Activated T-helper 1 cell treated with anti-CD3 and anti-CD28 coated beads, Interleukin-2, amount 50 U/mL, for 16 hours (primary cell): ENCODE measurements around the gene DHPS.

Source experiments
- DNase-seq, 2 donors: peaks; one replicate each; pipeline ENCODE4 v3.0.0-alpha.2; 2020; ENCODE audit warnings: low read depth in 1 of 2, low spot score in 1 of 2

DHPS gene

DNA sequence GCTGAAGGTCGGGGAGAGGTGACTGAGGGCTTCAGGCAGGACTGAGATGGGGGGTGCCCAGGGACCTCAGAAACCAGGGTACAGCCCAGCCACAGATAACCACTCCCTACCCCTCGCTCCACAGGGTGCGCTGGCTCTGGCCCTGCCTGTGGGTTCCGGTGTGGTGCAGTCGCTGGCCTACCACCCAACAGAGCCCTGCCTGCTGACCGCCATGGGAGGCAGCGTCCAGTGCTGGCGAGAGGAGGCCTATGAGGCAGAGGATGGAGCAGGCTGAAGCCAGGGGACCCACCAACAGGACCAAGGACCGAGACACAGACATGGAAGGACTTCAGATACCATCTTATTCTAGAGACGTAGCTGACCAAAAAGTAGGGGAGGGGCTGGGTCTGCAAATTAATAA is 6.3 kb downstream of the DHPS start:
- DNase-seq: no peak

DNA sequence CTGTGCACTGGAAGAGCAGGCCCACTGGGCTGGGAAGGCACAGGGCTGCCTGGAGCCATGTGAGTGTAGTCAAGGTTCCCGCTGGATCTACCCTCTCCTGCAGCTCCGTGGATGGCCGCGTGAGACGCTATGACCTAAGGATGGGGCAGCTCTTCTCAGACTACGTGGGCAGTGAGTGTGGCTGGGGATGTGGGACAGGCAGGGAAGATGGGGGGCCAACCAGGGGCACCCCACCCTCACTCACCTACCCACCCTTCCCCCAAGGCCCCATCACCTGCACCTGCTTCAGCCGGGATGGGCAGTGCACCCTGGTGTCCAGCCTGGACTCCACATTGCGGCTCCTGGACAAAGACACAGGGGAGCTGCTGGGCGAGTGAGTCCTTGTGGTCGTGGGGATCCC is 8.9 kb downstream of the DHPS start:
- DNase-seq: no peak

DNA sequence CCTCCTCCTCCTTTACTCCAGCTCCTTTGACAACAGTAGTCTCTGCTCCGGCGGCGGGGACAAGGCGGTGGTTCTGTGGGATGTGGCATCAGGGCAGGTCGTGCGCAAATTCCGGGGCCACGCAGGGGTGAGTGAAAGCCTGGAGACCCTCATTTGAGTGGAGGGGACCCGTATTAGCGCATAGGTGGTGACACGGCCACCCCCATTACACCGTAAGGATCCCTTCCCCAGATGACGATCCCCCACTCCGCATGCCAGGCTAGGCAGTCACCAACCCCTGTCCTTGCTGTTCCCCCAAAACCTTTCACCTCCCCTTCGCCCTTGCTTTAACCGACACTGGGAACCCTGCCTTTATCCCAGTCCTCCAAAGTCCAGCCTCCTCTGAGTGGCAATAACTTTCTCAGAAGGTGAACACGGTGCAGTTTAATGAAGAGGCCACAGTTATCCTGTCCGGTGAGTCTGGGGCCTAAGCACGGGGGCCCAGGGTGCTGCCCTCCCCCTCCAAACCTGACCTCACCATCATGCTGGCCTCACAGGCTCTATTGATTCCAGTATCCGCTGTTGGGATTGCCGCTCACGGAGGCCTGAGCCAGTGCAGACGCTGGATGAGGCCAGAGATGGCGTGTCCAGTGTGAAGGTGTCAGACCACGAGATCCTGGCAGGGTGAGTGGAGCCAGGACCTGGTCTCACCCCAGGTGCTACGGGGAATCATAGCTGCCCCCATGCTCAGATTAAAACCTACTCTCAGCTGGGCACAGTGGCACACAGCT is 11.3 kb downstream of the DHPS start:
- DNase-seq: no peak

DNA sequence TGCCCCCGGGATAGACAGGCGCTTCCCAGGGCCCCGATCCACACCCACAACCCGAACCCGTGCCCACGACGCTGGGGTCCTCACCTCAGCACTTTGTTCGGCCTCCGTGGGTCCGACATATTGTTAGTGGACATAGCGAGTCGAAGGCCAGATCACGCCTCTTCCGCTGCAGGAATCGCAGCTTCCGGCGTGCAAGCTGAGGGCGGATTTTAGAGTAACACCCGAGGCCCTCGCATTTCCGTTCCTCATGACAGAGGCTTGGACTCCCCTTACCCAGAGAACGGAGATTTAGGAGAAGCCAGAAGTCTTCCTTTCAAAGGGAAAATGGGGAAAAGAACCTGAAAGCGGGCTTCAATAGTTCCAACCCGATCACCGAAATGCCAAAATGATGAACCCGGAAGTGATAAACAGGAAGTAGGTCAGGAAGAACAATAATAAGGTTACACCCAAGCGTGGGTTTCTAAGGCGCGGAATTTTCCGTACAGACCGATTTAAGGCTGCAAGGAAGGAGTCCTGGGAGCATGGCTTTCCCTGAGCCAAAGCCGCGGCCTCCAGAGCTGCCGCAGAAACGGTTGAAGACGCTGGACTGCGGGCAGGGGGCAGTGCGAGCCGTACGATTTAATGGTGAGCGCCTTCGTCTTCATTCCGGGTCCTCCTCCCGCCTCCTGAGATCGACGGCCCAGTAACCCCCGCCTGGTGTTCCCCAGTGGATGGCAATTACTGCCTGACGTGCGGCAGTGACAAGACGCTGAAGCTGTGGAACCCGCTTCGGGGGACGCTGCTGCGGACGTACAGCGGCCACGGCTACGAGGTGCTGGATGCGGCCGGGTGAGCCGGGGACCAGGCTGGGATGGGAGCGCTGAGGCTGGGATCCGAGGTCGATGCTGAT is 12.2 kb downstream of the DHPS start:
- peak; percentile 56 to 63 for DNase-seq

DNA sequence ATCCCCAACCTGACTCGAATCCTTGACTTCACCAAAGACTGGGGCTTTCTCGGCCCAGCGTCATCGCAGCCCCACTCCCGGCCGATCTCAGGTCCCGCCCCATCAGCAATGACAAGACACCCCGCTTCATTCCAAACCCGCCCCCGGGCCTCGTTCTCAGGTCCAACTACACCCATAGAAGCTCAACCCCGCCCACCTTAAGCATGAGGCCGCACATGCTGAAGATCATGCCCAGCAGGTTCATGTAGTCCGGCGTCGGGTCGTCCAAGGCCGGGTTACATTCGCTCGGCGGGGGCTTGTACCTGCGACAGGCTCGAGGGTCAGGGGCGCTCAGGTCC is 12.8 kb downstream of the DHPS start:
- DNase-seq: peak; percentile 23 to 37

DNA sequence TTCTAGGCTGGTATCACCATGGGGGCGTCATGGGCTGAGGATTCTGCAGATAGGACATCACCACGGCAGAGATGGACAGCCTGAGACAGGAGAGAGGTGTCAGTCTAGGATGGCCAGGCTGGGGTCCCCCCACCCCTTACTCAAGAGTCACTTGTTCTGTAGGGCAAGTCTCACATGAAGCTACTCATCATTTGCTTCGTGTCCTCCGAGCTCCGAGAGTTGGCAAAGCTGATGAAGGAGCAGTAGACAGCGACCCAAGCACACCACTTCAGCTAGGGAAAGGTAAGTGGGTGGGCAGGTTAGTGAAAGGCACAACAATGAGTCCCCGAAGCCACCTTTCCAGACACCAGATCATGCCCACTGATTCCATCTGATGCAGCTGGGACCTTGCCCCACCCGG is 13.3 kb downstream of the DHPS start:
- no peak for DNase-seq

DNA sequence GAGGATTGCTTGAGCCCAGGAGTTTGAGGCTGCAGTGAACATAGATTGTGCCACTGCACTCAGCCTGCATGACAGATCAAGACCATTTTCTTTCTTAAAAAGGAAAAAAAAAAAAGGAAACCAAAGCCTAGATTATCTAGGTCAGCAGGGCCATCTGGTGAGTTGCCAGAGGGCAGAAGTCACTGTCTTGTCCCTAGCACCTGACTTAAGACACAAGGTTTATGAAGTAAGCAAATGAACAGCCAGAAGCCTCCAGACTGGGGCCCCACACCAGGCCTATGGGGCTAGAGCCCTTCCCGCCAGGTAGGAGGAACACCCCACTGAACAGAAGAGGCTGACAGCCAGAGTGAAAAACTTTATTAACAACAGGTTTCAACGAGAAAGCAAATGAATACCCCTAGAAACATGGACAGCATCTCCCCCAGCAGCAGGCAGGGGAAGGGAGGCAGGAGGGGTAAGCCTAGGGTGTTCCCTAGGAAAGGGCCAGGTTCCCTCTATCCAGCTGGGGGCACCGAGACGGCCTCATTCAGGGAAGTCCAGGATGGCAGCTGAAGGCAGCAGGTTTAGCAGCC is 13.9 kb downstream of the DHPS start:
- DNase-seq: no peak

DNA sequence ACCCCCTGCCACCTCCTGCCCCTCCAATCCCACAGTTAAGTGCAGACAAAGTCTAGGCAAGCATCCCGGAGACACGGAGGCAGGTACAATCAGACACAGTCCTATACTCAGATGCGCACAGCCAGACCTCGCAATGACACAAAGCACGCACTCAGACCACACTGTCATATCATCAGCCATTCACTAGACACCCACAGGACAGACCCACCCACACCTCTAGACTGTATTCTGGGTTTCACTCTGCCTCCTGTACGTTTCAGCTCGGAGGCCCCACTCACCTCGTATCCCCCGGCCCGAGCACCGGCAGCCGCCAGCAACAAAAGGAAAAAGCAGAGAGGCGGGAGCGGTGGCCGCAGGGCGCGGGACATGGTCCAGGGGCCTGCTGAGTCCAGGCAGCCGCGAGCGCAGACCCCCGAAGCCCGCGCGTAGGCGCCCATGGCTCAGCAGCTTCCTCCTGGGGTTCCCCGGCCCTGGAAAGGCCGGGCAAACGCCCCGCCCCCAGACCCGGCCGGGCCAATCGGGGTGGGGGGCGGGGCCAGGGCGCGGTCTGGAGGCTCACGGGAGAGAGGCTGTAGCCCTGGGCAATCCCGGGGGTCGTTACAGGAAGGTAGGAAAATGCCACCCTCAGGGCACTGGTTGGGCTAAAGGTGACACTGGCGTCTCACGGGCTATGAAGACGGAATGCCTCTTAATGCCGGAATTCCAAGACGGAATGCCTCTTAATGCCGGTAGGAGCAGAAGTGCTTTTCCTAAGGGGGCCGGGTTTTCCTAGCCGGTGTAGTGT is 15.2 kb downstream of the DHPS start, which contains the start of the genes MAN2B1 and WDR83:
TSS of gene MAN2B1 (minus strand) at position 478 of the 784 bp plus-strand sequence. CDS start at position 437, 41 bp downstream.
TSS of gene WDR83 (plus strand) at position 543 of the 784 bp plus-strand sequence. CDS start 2,984 bp downstream, outside the sequence.
- DNase-seq: peak; percentile 52 to 73

DNA sequence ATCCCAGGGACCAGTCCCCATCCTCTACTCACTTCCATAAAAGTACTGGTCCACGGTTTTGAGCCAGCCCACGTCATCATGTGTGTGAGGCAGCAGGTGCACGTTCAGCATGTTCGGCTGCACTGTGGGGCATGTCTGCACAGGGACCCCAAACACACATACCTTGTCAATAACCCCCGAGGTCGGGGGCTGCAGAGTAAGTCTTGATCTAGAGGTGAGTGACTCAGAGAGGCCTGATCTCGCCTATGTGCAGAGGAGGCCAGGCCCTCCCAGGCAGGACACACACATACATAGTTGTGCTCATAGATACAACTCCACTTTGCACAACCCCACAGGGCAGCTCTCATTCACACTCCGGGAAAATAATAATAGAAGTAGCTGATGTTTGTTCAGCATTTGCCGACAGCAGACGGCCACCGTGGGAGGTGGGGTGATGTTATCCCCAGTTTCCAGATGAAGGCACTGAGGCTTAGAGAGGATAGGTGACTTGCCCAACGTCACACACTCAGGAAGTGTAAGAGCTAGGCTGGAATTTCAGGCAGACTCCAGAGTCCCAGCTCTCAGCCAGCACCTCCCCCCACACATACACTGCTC is 15.9 kb downstream of the DHPS start:
- DNase-seq: no peak

DNA sequence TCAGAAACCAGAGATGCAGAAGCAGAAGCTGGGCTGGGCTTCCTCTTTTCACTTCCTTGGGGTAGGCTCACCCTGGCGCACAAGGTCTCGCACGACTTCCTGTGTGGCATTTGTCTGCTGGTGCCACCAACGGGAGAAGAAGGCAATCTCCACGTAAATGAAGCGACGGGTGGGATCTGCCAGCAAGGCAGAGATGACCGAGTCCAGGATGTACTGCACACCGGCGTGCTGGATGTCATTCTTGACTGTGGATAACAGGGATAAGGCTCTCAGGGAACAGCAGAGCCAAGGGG is 16.5 kb downstream of the DHPS start:
- DNase-seq: peak in 1 of 2 donors; percentile 17

DNA sequence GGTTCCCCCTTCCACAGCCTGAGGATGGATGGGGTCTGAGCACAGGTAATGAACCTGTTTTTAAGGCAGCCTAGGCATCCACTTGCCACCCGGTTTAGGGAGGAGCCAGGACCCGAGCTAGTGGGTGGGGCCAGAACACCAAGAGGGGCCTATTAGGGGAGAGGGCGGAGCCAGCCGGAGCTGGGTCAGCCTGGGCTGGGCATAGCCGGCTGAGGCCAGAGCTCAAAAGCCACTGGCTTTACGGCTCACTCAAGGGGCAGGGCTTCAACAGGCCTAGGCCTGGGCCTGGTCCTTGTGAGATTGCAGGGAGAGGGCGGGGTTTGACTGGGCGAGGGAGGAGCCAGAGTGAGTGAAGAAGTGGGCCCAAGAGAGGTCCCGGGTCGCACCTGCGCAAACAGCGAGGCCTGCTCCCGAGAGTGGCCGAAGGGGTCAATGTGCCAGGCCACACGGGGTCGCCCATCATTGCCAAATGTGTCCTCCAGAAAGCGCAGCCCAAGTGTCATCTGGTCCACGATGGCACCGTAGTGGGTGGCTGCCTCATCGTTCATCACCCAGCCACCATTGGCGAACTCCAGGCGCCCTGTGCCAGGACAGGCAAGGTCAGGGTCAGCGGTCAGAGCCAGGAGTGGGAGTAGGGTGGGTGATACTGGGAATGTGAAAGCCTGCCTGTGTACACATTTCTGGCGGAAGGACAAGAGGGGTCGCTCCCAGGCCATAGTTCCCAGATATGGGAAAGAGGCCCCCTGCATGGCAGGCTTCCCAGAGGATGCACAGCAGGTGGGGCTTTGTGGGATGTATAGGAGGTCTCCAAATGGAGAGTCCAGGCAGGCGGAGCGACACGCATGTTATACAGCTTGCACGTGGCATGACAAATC is 17.0 kb downstream of the DHPS start:
- no peak for DNase-seq

DNA sequence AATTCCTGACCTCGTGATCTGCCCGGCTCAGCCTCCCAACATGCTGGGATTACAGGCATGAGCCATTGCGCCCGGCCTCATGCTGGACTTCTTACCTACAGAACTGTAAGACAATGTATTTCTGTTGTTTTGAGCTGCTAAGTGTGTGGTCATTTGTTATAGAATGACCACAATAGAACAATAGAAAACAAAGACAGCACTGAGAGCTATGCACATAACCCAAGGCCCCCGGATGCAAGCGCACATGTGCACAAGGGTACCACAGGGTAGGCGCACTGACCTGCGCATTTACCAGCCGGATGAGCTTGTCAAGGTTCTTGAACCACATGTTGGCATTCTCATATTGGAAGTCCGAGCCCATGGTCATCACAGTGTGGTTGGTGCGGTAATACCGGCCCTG is 20.7 kb downstream of the DHPS start:
- DNase-seq: no peak

DNA sequence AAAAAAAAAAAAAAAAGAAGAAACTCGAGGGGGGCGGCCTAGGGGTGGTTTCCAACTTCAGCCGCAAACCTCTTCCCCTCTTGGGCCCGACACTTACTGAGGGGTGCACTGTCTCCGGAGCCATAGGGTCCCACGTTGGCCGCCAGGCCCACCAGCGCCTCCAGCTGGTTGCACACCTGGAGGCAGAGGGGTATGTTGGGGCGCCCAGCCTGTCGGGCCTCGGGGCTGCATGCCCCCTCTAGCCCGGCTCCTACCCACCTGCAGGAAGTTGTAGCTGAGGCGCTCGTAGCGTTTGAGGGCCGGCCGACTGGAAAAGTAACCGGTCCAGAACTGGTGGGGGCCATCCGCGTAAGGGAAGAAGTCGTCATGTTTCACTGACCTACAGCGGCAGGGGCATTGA is 23.7 kb downstream of the DHPS start:
- DNase-seq: no peak

DNA sequence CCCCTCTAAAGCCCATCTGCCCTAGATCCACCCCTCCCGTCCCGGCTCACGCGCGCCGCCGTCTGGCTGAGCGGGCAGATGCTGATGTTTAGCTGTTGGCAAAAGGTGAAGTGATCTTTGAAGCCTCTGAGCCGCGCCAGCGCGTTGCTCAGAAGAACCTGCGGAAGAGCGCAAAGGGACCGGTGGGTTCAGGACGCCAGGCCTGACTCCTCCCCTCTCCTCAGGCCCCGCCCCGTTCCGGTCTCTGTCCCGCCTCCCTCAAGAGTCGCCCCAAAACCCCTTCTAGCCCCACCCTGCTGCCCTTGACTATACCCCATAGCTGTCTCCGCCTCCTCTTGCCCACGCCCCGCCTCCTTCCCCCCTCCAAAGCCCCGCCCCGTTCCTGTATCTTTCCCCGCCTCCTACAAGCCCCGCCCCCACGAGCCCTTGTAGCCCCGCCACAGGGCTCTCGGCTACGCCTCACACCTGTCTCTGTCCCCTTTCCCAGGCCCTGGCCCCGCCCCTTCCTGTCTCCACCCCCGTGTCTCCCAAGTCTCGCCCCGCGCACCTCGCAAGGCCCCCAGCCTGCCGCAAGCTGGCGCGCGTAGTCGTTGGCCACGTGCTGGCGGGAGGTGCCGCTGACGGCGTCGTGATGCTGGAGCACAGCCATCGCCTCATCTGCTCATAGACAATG is 24.6 kb downstream of the DHPS start:
- no peak for DNase-seq

DNA sequence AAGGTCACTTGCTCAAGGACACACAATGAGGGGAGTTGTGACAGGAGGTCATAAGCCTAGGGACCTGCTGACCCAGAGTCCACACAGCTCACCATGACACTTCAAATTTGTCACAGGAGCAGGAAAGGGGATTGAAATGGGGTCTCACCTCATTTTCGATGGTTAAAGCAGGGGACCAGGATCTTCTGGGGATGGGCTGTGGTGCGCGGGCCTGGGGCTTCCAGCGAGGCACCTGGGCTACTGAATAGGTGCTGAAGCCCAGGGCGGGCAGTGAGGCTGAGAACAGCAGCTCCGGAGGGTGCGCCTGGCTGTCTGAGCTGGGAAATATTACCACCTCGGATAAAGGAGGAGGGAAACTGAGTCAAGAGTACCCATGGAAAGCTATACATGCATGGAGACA is 26.1 kb downstream of the DHPS start:
- DNase-seq: no peak

DNA sequence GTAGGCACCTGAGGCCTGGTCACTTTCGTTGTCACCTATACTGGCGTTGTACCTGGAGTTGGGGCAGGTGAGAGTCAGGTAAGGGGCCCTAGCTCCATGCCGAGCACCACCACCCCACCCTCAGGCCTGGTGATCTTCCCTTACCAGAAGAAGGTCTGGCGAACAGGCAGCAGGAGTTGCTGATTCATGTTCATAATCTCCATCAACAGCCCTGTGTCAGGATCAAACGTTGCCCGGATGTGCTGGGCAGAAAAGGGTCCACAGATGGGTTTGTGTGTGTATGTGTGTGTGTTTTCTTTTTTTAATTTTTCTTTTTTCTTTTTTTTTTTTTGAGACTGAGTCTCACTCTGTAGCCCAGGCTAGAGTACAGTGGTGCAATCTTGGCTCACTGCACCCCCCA is 29.5 kb downstream of the DHPS start:
- no peak for DNase-seq

DNA sequence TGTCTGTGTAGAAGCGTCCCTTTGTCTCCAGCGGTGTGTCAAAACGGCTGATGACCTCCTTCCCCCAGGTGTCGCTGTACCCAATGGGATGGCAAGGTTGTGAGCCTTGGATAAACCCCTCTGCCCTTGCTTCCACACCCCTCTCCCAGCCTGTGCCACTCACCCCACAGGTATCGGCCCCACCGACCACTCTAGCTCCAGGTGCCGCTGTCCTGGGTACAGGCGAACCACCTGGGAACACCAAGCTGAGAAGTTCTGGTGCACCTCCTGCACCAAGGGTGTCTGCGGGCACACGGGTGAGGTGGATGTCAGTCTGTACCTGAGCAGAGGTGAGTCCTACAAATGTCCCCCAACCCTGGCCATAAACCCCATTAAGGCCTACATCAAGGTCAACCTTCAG is 31.7 kb downstream of the DHPS start:
- DNase-seq: no peak

DNA sequence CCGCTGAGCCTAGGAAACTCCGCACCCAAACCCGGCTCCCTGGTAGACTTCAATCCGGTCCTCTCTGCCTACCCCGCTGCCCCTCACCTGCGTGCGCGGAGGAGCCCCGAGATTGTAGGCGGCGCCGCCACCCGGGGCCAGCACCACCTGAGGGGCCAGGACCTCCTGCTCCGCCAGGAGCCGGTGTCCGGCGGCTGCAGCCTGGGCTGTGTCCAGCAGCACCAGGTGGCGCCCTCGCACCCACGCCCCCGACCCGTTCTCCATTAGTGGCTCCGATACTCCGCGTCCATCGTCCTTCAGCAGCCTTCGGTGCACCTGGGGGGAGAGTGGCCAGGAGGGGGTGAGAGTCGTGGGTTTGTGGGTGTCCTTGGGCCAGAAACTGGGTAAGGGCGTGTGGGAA is 33.6 kb downstream of the DHPS start:
- DNase-seq: no peak

DNA sequence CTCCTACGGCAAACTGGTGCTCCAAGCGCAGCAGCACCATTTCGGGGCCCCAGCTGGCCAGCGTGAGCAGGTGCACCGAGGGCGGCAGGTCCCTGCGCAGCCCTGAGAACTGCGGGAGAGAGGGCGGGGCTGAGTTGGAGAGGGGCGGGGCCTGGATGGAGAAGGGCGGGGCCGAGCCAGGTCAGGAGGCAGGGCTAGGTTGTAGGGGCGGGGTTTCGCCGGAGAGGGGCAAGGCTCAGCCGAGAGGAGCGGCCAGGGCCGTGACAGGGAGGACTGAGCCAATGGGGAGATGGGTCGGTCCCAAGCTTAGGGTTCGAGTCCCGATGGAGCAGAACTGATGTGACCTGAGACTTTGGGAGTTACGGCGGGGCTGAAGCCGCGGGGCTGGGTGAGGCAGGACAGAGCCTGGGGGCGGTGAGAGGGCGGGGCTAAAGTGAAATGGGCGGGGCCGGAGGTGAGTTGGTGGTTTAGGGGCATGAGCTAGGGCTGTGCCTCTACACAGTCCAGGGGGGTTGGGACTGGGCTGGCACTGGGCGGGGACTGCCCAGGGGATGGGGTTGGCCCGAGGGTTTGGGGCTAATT is 34.1 kb downstream of the DHPS start:
- no peak for DNase-seq
